ENCODE results near the gene DACT2.

DNA sequence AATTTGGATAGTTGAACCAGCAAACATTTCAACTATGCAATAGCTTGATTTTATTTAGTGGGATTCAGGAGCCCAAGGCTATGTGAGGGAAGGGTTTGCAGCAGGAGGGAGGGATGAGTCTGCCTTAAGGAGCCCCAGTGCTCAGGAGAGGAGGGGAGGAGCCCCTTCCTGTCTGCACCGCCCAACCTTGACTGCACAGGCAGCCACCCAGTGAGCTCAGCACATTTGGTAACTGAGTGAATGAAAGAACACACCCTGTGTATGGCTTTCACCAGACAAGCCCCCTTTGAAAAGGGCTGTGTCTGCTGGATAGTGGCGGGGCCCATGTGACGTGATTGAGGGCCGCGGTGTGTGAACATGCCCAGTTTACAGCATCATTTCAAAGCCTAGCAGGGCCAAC lies 17.0 kb downstream of the DACT2 start:
- TF ChIP-seq, protein P1, sequence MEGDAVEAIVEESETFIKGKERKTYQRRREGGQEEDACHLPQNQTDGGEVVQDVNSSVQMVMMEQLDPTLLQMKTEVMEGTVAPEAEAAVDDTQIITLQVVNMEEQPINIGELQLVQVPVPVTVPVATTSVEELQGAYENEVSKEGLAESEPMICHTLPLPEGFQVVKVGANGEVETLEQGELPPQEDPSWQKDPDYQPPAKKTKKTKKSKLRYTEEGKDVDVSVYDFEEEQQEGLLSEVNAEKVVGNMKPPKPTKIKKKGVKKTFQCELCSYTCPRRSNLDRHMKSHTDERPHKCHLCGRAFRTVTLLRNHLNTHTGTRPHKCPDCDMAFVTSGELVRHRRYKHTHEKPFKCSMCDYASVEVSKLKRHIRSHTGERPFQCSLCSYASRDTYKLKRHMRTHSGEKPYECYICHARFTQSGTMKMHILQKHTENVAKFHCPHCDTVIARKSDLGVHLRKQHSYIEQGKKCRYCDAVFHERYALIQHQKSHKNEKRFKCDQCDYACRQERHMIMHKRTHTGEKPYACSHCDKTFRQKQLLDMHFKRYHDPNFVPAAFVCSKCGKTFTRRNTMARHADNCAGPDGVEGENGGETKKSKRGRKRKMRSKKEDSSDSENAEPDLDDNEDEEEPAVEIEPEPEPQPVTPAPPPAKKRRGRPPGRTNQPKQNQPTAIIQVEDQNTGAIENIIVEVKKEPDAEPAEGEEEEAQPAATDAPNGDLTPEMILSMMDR (IDR thresholded peaks at IDR 0.05; ENCODE audit: low read depth, low read length, missing input control): no peak
- TF ChIP-seq JUND (IDR thresholded peaks at IDR 0.05): no peak

Measured in liver (tissue), 3 donors.